Left lung (tissue), 10 donors: Measurements from ENCODE around the gene CORO1C. TPM values are rescaled to one million over a fixed set of nuclear protein-coding genes. Genes with fewer than 3 reads are reported as not detected.
A peak's percentile ranks its signal among the peaks of the same experiment; 100 is the strongest.

Experiments used
- ATAC-seq: fragments of 200-7000 bp; cut with Tn5 transposase; one replicate; pipeline ENCODE4 v1.9.1; 2020; ENCODE audit warnings: moderate library complexity
- DNase-seq, 4 donors: peaks; one replicate each; pipeline ENCODE4 v3.0.0-alpha.2; 2013 to 2020
- H3K27ac ChIP-seq, 2 donors: fragments of 200-600 bp; sonication (generic) in 1 of 2; one replicate each; pipeline versions ENCODE4 v1.5.0 to v1.8.0; 2020 to 2021
- H3K27me3 ChIP-seq, 2 donors: fragments of 200-600 bp; sonication (generic) in 1 of 2; one replicate each; pipeline versions ENCODE4 v1.5.0 to v1.8.0; 2020 to 2021
- H3K36me3 ChIP-seq, 2 donors: fragments of 200-600 bp; sonication (generic) in 1 of 2; one replicate each; pipeline versions ENCODE4 v1.5.0 to v1.8.0; 2020 to 2021
- H3K4me1 ChIP-seq, 2 donors: fragments of 200-600 bp; one replicate each; pipeline ENCODE4 v1.8.0; 2021
- H3K4me3 ChIP-seq, 2 donors: fragments of 200-600 bp; sonication (generic) in 1 of 2; one replicate each; pipeline versions ENCODE4 v1.5.0 to v1.8.0; 2020 to 2021; ENCODE audit warnings: mild to moderate bottlenecking in 1 of 2
- H3K9me3 ChIP-seq, 2 donors: fragments of 200-600 bp; sonication (generic) in 1 of 2; one replicate each; pipeline versions ENCODE4 v1.5.0 to v1.8.0; 2020 to 2021
- CTCF ChIP-seq, 2 donors: fragments of 200-600 bp; sonication (generic) in 1 of 2; IDR thresholded peaks; one replicate each; pipeline versions ENCODE4 v1.5.0 to v1.8.0; 2021; ENCODE audit warnings: antibody characterized with exemption in 2 of 2
- intact Hi-C, 2 donors: fragments of 100-400 bp; cut with DNase I; formaldehyde crosslinking; loops; one replicate each; pipeline versions ENCODE4 v1.11.2 to v1.14.2; 2022
- polyA plus RNA-seq, 6 donors: library from polyadenylated mRNA; unstranded; fragments of 120-200 nt; gene quantifications; one replicate each; pipeline ENCODE4 v1.2.1, GENCODE V29; 2013; ENCODE audit not compliant: insufficient read length in 6 of 6
- total RNA-seq, 2 donors: library from RNA; stranded (reverse); fragmentation: NEBNext Ultra II Directional; extraction: Animal tissue kit (Norgen Biotek cat#: 25700); gene quantifications; one replicate each; pipeline ENCODE4 v1.2.1, GENCODE V29; 2021
- donor health status: DM: no; HTN: yes; CAD: no.
- donor health status: DM: no; HTN: no; CAD: no.

CORO1C gene
- total and polyA plus RNA-seq, 8 donors, result 77.7 to 282 (median 85.9) TPM

GRCh38 chr12:108599948-108600701, 131.2 kb downstream of the CORO1C start:
- Histone ChIP-seq H3K36me3 (no peaks in the 10 kb centered on the region), H3K4me3 (no peak overlapping the region), H3K27me3 (peaks cover 0 to 3% of the 10 kb centered on the region in 2 donors), H3K4me1 (no peaks in the 10 kb centered on the region), H3K27ac (no peak overlapping the region), H3K9me3 (no peaks in the 10 kb centered on the region)
- TF ChIP-seq CTCF (IDR thresholded peaks at IDR 0.05), result no peak
- intact Hi-C loops, result no loop called here
- no peak for ATAC-seq
- no peak for DNase-seq

GRCh38 chr12:108599541-108599940, 131.8 kb downstream of the CORO1C start:
- Histone ChIP-seq H3K27ac (no peak overlapping the region), H3K4me3 (no peak overlapping the region), H3K27me3 (peaks cover 0 to 3% of the 10 kb centered on the region in 2 donors), H3K36me3 (no peaks in the 10 kb centered on the region), H3K4me1 (no peaks in the 10 kb centered on the region), H3K9me3 (no peaks in the 10 kb centered on the region)
- no peak for TF ChIP-seq CTCF (IDR thresholded peaks at IDR 0.05)
- no peak for ATAC-seq
- intact Hi-C loops, result no loop called here
- no peak for DNase-seq

- Histone ChIP-seq H3K4me3 (no peak overlapping the region), H3K4me1 (no peaks in the 10 kb centered on the region), H3K36me3 (no peaks in the 10 kb centered on the region), H3K27ac (no peak overlapping the region), H3K9me3 (no peaks in the 10 kb centered on the region), H3K27me3 (peaks cover 0 to 3% of the 10 kb centered on the region in 2 donors)
- DNase-seq (no peak), ATAC-seq (no peak)
- TF ChIP-seq CTCF (IDR thresholded peaks at IDR 0.05), result no peak
- intact Hi-C loops, result no loop called here
Measured at GRCh38 chr12:108598553-108599250, 132.6 kb downstream of the CORO1C start.

- intact Hi-C loops, result no loop called here
- Histone ChIP-seq H3K27me3 (peaks cover 0 to 3% of the 10 kb centered on the region in 2 donors), H3K36me3 (no peaks in the 10 kb centered on the region), H3K4me1 (no peaks in the 10 kb centered on the region), H3K4me3 (peak within 1 kb of the TSS; percentile 30 to 34), H3K27ac (peak within 1 kb of the TSS in 1 of 2 donors; percentile 39), H3K9me3 (no peaks in the 10 kb centered on the region)
- TF ChIP-seq CTCF (IDR thresholded peaks at IDR 0.05), result no peak
- ATAC-seq, result peak; percentile 63
- peak in 2 of 4 donors; percentile 74 to 87 for DNase-seq
Measured at GRCh38 chr12:108597559-108598471, 133.5 kb downstream of the CORO1C start, which contains the start of gene TMEM119. Gene TMEM119 (minus strand): TSS chr12:108598084. CDS start chr12:108592383, 5,701 bp downstream.
